OCI-LY3 (cell line): ENCODE measurements around the gene STX18.

Experiments
- EZH2phosphoT487 ChIP-seq: fragments of 200-600 bp; shearing (Covaris generic); IDR thresholded peaks from 2 replicates; pipeline ENCODE4 v1.6.1; 2018; ENCODE audit warnings: antibody characterized with exemption, mixed run types, low read depth
- TF ChIP-seq, protein P1 (sequence below): fragments of 200-600, 300-600 bp; sonication (generic); IDR thresholded peaks from 2 replicates; pipeline ENCODE4 v1.5.1; 2014; ENCODE audit warnings: antibody characterized with exemption, low read length, low read depth

DNA sequence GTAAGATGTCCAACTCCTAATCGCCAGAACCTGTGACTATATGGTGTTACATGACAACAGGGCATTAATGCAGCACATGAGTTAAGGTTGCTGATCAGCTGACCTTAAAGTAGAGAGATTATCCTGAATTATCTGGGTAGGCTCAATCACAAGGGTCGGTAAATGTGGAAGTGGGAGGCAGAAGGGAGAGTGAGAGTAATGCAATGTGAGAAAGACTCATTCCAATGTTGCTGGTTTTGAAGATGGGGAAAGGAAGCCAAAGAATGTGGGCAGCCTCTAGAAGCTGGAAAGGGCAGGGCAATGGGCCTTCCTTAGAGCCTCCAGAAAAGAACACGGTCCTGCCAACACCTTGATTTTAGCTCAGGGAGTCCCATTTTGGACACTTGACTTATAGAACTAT lies 67.4 kb downstream of the STX18 start:
- TF ChIP-seq, protein P1, sequence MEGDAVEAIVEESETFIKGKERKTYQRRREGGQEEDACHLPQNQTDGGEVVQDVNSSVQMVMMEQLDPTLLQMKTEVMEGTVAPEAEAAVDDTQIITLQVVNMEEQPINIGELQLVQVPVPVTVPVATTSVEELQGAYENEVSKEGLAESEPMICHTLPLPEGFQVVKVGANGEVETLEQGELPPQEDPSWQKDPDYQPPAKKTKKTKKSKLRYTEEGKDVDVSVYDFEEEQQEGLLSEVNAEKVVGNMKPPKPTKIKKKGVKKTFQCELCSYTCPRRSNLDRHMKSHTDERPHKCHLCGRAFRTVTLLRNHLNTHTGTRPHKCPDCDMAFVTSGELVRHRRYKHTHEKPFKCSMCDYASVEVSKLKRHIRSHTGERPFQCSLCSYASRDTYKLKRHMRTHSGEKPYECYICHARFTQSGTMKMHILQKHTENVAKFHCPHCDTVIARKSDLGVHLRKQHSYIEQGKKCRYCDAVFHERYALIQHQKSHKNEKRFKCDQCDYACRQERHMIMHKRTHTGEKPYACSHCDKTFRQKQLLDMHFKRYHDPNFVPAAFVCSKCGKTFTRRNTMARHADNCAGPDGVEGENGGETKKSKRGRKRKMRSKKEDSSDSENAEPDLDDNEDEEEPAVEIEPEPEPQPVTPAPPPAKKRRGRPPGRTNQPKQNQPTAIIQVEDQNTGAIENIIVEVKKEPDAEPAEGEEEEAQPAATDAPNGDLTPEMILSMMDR: no peak
- no peak for TF ChIP-seq EZH2phosphoT487
